SK-N-SH treated with all-trans-retinoic acid at 6 μM for 48 hours (cell line): ENCODE data around the gene NOD2.
A peak's percentile ranks its signal among the peaks of the same experiment; 100 is the strongest.

Source experiments
- ATAC-seq: fragments of 200-7000 bp; cut with Tn5 transposase; 3 replicates; pipeline ENCODE4 v1.9.1; 2020; ENCODE audit warnings: mild to moderate bottlenecking, moderate library complexity
- ARNTL ChIP-seq: fragments of 450-650 bp; formaldehyde crosslinking; IDR thresholded peaks from 2 replicates; pipeline ENCODE4 v1.5.0; 2020; ENCODE audit warnings: low read depth, mild to moderate bottlenecking, moderate library complexity, borderline replicate concordance
- BACH2 ChIP-seq: fragments of 250-450 bp; sonication (Bioruptor Pico); IDR thresholded peaks from 2 replicates; pipeline ENCODE4 v1.9.0; 2021; ENCODE audit warnings: mild to moderate bottlenecking, borderline replicate concordance
- CSDC2 ChIP-seq: fragments of 250-450 bp; sonication (Bioruptor Pico); IDR thresholded peaks from 2 replicates; pipeline ENCODE4 v1.5.0; 2020; ENCODE audit warnings: mild to moderate bottlenecking, moderate library complexity
- GLIS3 ChIP-seq: fragments of 250-450 bp; sonication (Bioruptor Pico); IDR thresholded peaks from 2 replicates; pipeline ENCODE4 v1.5.0; 2020; ENCODE audit warnings: mild to moderate bottlenecking, moderate library complexity
- ISL1 ChIP-seq: fragments of 250-450 bp; sonication (Bioruptor Pico); IDR thresholded peaks from 2 replicates; pipeline ENCODE4 v2.1.2; 2022; ENCODE audit warnings: mild to moderate bottlenecking, moderate library complexity
- OSR1 ChIP-seq: fragments of 250-450 bp; sonication (Bioruptor Pico); IDR thresholded peaks from 2 replicates; pipeline ENCODE4 v1.8.0; 2022; ENCODE audit warnings: moderate library complexity, mild to moderate bottlenecking, inconsistent platforms
- PPARA ChIP-seq: fragments of 250-450 bp; sonication (Bioruptor Pico); IDR thresholded peaks from 2 replicates; pipeline ENCODE4 v1.5.0; 2020; ENCODE audit warnings: mild to moderate bottlenecking, borderline replicate concordance
- SNAI2 ChIP-seq: fragments of 250-450 bp; sonication (Bioruptor Pico); IDR thresholded peaks from 2 replicates; pipeline ENCODE4 v1.5.0; 2020; ENCODE audit warnings: mild to moderate bottlenecking, moderate library complexity
- TOX ChIP-seq: fragments of 250-450 bp; sonication (Bioruptor Pico); IDR thresholded peaks from 2 replicates; pipeline ENCODE4 v1.8.0; 2021; ENCODE audit warnings: mild to moderate bottlenecking, moderate library complexity, borderline replicate concordance
- ZC3H10 ChIP-seq: fragments of 250-450 bp; sonication (Bioruptor Pico); IDR thresholded peaks from 2 replicates; pipeline ENCODE4 v1.5.1; 2021; ENCODE audit warnings: mild to moderate bottlenecking, moderate library complexity
- ZFP3 ChIP-seq: fragments of 250-450 bp; sonication (Bioruptor Pico); IDR thresholded peaks from 2 replicates; pipeline ENCODE4 v1.5.0; 2020; ENCODE audit warnings: mild to moderate bottlenecking, moderate library complexity
- ZNF565 ChIP-seq: fragments of 450-650 bp; formaldehyde crosslinking; conservative IDR thresholded peaks from 2 replicates; pipeline ENCODE4 v1.5.0; 2020; ENCODE audit warnings: low read depth, mild to moderate bottlenecking, moderate library complexity
- ZNF8 ChIP-seq: fragments of 450-650 bp; formaldehyde crosslinking; IDR thresholded peaks from 2 replicates; pipeline ENCODE4 v1.5.0; 2020; ENCODE audit warnings: mild to moderate bottlenecking, moderate library complexity
- TF ChIP-seq, protein P1 (sequence below): fragments of 250-450 bp; sonication (Bioruptor Pico); IDR thresholded peaks from 2 replicates; pipeline ENCODE4 v1.8.0; 2021; ENCODE audit warnings: low read depth, mild to moderate bottlenecking, moderate library complexity, borderline replicate concordance
- TF ChIP-seq, protein P2 (sequence below): fragments of 250-450 bp; sonication (Bioruptor Pico); IDR thresholded peaks from 2 replicates; pipeline ENCODE4 v1.5.0; 2020; ENCODE audit warnings: mild to moderate bottlenecking, moderate library complexity
- TF ChIP-seq, protein P3 (sequence below): fragments of 250-450 bp; sonication (Bioruptor Pico); IDR thresholded peaks from 2 replicates; pipeline ENCODE4 v1.8.0; 2020; ENCODE audit warnings: mild to moderate bottlenecking, moderate library complexity, borderline replicate concordance
- TF ChIP-seq, protein P4 (sequence below): fragments of 250-450 bp; sonication (Bioruptor Pico); IDR thresholded peaks from 2 replicates; pipeline ENCODE4 v1.5.1; 2020; ENCODE audit warnings: low read depth, mild to moderate bottlenecking, moderate library complexity

Gene NOD2

DNA sequence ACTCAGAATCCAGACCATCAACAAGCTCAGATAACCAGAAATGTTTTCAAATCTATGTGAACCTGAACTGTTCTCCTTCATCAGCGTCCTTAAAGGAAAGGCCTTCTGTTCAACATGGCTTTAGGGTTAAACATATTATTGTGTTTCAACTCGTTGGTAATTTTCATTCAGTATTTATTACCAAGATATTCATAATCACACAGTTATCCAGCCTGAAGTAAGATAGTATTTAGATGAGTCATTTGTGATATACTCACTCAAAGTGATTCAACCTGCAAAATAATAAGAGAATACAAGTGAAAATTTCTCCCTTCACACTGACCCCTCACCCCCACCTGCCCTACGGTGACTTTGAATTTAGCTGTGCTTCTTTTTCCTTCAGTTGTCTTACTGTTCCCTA is 51.5 kb downstream of the NOD2 start:
- ATAC-seq, result no peak

DNA sequence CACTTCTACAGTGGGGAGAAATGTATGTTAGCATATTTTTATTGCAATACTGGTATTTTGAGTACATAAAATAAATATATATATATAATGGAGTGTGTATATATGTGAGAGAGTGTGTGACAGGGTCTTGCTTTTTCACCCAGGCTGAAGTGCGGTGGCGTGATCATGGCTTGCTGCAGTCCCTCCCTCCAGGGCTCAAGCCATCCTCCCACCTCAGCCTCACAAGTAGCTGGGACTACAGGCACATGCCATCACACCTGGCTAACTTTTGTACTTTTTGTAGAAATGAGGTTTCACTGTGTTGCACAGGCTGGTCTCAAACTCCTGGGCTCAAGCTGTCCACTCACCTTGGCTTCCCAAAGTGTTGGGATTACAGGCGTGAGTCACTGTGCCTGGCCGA is 52.5 kb downstream of the NOD2 start:
- no peak for TF ChIP-seq ZNF565 (CRISPR knock-in tag)
- TF ChIP-seq BACH2, result no peak
- TF ChIP-seq GLIS3 (CRISPR knock-in tag), result no peak
- TF ChIP-seq ISL1 (CRISPR knock-in tag), result no peak
- TF ChIP-seq TOX, result no peak
- ATAC-seq, result no peak

More for the DNA sequence above, 51.5 kb downstream of the NOD2 start:
- TF ChIP-seq, protein P1, sequence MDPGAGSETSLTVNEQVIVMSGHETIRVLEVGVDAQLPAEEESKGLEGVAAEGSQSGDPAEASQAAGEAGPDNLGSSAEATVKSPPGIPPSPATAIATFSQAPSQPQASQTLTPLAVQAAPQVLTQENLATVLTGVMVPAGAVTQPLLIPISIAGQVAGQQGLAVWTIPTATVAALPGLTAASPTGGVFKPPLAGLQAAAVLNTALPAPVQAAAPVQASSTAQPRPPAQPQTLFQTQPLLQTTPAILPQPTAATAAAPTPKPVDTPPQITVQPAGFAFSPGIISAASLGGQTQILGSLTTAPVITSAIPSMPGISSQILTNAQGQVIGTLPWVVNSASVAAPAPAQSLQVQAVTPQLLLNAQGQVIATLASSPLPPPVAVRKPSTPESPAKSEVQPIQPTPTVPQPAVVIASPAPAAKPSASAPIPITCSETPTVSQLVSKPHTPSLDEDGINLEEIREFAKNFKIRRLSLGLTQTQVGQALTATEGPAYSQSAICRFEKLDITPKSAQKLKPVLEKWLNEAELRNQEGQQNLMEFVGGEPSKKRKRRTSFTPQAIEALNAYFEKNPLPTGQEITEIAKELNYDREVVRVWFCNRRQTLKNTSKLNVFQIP (CRISPR knock-in tag), result no peak
- TF ChIP-seq ZFP3 (CRISPR knock-in tag), result no peak
- TF ChIP-seq, protein P2, sequence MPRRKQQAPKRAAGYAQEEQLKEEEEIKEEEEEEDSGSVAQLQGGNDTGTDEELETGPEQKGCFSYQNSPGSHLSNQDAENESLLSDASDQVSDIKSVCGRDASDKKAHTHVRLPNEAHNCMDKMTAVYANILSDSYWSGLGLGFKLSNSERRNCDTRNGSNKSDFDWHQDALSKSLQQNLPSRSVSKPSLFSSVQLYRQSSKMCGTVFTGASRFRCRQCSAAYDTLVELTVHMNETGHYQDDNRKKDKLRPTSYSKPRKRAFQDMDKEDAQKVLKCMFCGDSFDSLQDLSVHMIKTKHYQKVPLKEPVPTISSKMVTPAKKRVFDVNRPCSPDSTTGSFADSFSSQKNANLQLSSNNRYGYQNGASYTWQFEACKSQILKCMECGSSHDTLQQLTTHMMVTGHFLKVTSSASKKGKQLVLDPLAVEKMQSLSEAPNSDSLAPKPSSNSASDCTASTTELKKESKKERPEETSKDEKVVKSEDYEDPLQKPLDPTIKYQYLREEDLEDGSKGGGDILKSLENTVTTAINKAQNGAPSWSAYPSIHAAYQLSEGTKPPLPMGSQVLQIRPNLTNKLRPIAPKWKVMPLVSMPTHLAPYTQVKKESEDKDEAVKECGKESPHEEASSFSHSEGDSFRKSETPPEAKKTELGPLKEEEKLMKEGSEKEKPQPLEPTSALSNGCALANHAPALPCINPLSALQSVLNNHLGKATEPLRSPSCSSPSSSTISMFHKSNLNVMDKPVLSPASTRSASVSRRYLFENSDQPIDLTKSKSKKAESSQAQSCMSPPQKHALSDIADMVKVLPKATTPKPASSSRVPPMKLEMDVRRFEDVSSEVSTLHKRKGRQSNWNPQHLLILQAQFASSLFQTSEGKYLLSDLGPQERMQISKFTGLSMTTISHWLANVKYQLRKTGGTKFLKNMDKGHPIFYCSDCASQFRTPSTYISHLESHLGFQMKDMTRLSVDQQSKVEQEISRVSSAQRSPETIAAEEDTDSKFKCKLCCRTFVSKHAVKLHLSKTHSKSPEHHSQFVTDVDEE (CRISPR knock-in tag), result no peak
- TF ChIP-seq, protein P3, sequence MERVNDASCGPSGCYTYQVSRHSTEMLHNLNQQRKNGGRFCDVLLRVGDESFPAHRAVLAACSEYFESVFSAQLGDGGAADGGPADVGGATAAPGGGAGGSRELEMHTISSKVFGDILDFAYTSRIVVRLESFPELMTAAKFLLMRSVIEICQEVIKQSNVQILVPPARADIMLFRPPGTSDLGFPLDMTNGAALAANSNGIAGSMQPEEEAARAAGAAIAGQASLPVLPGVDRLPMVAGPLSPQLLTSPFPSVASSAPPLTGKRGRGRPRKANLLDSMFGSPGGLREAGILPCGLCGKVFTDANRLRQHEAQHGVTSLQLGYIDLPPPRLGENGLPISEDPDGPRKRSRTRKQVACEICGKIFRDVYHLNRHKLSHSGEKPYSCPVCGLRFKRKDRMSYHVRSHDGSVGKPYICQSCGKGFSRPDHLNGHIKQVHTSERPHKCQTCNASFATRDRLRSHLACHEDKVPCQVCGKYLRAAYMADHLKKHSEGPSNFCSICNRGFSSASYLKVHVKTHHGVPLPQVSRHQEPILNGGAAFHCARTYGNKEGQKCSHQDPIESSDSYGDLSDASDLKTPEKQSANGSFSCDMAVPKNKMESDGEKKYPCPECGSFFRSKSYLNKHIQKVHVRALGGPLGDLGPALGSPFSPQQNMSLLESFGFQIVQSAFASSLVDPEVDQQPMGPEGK (CRISPR knock-in tag), result no peak
- no peak for TF ChIP-seq ISL1 (CRISPR knock-in tag)

DNA sequence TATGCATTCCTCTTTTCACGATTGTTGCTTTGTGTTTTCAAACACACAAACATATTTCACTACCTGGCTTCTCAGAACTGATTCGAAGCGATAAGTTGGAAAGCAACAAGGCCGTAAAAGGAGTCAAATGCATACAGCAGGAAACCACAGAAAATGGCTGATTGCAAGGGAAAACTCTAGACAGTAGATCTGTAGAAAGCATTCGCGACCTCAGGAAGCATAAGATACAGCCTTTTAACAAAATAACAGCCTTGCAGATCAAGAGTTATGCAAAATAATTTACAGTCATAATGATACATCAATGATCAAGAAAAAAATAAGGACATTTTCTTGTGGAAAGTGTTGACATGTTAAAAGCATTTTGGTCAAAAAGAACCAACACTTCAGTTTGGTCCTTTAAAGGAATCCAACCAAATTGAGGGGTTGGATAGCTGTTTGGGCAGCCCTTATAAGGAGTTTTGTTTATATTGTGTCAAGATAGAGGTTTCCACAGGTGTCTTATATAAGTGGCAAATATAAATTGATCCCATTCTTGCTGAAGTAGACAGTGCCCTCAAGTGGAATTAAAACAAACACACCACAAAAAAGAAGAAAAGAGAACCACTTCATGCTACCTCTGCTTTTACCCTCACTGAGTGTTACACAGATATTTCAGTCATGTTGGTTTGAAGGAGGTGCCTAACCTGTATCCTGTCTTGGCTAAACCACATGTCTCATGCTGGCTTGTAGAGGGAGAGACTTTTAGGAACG is 54.0 kb downstream of the NOD2 start:
- no peak for TF ChIP-seq CSDC2 (CRISPR knock-in tag)
- TF ChIP-seq BACH2, result no peak
- TF ChIP-seq OSR1 (CRISPR knock-in tag), result no peak
- no peak for TF ChIP-seq ISL1 (CRISPR knock-in tag)
- no peak for TF ChIP-seq GLIS3 (CRISPR knock-in tag)
- TF ChIP-seq, protein P4, sequence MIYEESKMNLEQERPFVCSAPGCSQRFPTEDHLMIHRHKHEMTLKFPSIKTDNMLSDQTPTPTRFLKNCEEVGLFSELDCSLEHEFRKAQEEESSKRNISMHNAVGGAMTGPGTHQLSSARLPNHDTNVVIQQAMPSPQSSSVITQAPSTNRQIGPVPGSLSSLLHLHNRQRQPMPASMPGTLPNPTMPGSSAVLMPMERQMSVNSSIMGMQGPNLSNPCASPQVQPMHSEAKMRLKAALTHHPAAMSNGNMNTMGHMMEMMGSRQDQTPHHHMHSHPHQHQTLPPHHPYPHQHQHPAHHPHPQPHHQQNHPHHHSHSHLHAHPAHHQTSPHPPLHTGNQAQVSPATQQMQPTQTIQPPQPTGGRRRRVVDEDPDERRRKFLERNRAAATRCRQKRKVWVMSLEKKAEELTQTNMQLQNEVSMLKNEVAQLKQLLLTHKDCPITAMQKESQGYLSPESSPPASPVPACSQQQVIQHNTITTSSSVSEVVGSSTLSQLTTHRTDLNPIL (CRISPR knock-in tag), result no peak
- ATAC-seq, result peak; percentile 53; the same call in 2 of the 3 replicates

DNA sequence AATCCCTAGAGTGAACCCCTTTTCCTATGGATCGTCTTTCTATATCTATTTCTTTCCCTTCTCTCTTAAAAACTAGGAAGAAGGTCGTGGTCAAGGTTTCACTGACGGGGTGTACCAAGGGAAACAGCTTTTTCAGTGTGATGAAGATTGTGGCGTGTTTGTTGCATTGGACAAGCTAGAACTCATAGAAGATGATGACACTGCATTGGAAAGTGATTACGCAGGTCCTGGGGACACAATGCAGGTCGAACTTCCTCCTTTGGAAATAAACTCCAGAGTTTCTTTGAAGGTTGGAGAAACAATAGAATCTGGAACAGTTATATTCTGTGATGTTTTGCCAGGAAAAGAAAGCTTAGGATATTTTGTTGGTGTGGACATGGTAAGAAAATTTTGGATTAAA is 58.1 kb downstream of the NOD2 start:
- no peak for ATAC-seq
- no peak for TF ChIP-seq GLIS3 (CRISPR knock-in tag)

DNA sequence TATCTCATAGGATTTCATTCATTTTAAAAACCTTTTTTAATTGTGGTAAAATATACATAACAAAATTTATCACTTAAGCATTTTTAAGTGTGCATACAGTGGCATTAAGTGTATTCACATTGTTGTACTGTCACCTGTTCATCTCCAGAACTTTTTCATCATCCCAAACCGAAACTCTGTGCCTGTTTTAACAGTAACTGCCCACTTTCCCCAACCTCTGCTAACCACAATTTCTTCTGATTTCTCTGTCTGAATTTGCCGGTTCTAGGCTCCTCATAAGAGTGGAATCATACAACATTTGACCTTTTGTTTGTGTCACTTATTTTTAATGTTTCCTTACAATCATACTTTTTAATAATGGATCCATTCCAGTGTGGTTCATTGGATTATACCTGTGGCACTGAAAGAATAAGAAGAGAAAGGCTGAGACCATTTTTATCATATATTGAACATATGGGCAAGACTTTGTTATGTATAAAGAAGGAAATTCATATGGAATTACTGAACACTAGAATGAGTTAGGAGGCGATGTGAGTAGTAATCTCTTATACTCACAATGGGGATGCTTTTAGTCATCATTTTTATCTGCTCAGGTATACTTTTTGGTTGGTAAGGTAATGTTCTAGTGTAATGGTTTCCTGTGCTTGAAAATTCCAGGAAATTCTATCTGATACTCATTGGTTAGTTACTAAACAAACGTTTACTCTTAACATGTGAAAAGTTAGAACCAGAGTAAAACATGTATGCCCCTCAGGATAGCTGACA is 59.2 kb downstream of the NOD2 start:
- ATAC-seq, result no peak
- TF ChIP-seq SNAI2 (CRISPR knock-in tag) (no peak), GLIS3 (CRISPR knock-in tag) (no peak), OSR1 (CRISPR knock-in tag) (no peak), BACH2 (no peak), CSDC2 (CRISPR knock-in tag) (no peak), ARNTL (CRISPR knock-in tag) (no peak), ZNF8 (CRISPR knock-in tag) (no peak), ZC3H10 (CRISPR knock-in tag) (no peak), PPARA (CRISPR knock-in tag) (no peak)
- TF ChIP-seq, protein P3 (CRISPR knock-in tag), result no peak
- TF ChIP-seq, protein P4 (CRISPR knock-in tag), result no peak
- TF ChIP-seq, protein P2 (CRISPR knock-in tag), result no peak
